Trophoblast cell (in vitro differentiated cells and primary cell): ENCODE results near the gene MIB1.

ENCODE experiments used
- DNase-seq, 2 donors: peaks; one replicate each; pipeline ENCODE4 v3.0.0-alpha.2; 2016
- H2AFZ ChIP-seq: 2 replicates; pipeline ENCODE4 v1.6.1; 2013; ENCODE audit warnings: low read length, moderate library complexity, mild to moderate bottlenecking; ENCODE audit not compliant: insufficient read depth, poor library complexity
- H2AK5ac ChIP-seq: 2 replicates; pipeline ENCODE4 v1.6.1; 2013; ENCODE audit warnings: mild to moderate bottlenecking, low read length
- H2BK120ac ChIP-seq: 2 replicates; pipeline ENCODE4 v1.6.1; 2013; ENCODE audit warnings: low read length, mild to moderate bottlenecking, moderate library complexity; ENCODE audit not compliant: insufficient read depth, poor library complexity
- H2BK12ac ChIP-seq: 2 replicates; pipeline ENCODE4 v1.6.1; 2013; ENCODE audit warnings: mild to moderate bottlenecking, low read length, moderate library complexity
- H2BK5ac ChIP-seq: 2 replicates; pipeline ENCODE4 v1.6.1; 2013; ENCODE audit warnings: low read length, low read depth, moderate library complexity, mild to moderate bottlenecking; ENCODE audit not compliant: poor library complexity
- H3K14ac ChIP-seq: 2 replicates; pipeline ENCODE4 v1.6.1; 2013; ENCODE audit warnings: mild to moderate bottlenecking, low read length
- H3K18ac ChIP-seq: 2 replicates; pipeline ENCODE4 v1.6.1; 2013; ENCODE audit warnings: mild to moderate bottlenecking, low read length
- H3K23ac ChIP-seq: 2 replicates; pipeline ENCODE4 v1.6.1; 2013; ENCODE audit warnings: low read length
- H3K27ac ChIP-seq: 2 replicates; pipeline ENCODE4 v1.5.1; 2013; ENCODE audit warnings: low read depth, mild to moderate bottlenecking, inconsistent platforms, low read length, moderate library complexity
- H3K27me3 ChIP-seq: 2 replicates; pipeline ENCODE4 v1.6.1; 2013; ENCODE audit warnings: inconsistent platforms, mild to moderate bottlenecking, low read length, moderate library complexity; ENCODE audit not compliant: insufficient read depth
- H3K36me3 ChIP-seq, 2 experiments: 1 replicate in 1 of 2; 2 replicates in 1 of 2; pipeline ENCODE4 v1.6.1; 2013; ENCODE audit warnings: low read length in 2 of 2, mild to moderate bottlenecking in 2 of 2, moderate library complexity in 1 of 2; ENCODE audit not compliant: insufficient read depth in 2 of 2, control insufficient read depth in 1 of 2
- H3K4ac ChIP-seq: 2 replicates; pipeline ENCODE4 v1.6.1; 2013; ENCODE audit warnings: low read depth, mild to moderate bottlenecking, low read length, moderate library complexity
- H3K4me1 ChIP-seq, 2 experiments: 1 replicate in 1 of 2; 2 replicates in 1 of 2; pipeline ENCODE4 v1.6.1; 2013; ENCODE audit warnings: low read length in 2 of 2, mild to moderate bottlenecking in 2 of 2, moderate library complexity in 1 of 2; ENCODE audit not compliant: insufficient read depth in 2 of 2, control insufficient read depth in 1 of 2
- H3K4me2 ChIP-seq: 2 replicates; pipeline ENCODE4 v1.6.1; 2013; ENCODE audit warnings: inconsistent platforms, mild to moderate bottlenecking, low read length, moderate library complexity
- H3K4me3 ChIP-seq: 2 replicates; pipeline ENCODE4 v1.5.1; 2013; ENCODE audit warnings: mild to moderate bottlenecking, low read depth, low read length, inconsistent platforms
- H3K79me1 ChIP-seq: one replicate; pipeline ENCODE4 v1.6.1; 2013; ENCODE audit warnings: low read length
- H3K79me2 ChIP-seq: 2 replicates; pipeline ENCODE4 v1.6.1; 2013; ENCODE audit warnings: low read length, mild to moderate bottlenecking; ENCODE audit not compliant: control insufficient read depth, insufficient read depth, poor library complexity
- H3K9ac ChIP-seq: 2 replicates; pipeline ENCODE4 v1.6.1; 2013; ENCODE audit warnings: mild to moderate bottlenecking, low read length
- H3K9me3 ChIP-seq: 2 replicates; pipeline ENCODE4 v1.6.1; 2013; ENCODE audit warnings: low read depth, mild to moderate bottlenecking, control low read depth, inconsistent platforms, low read length; ENCODE audit not compliant: insufficient read depth
- H4K12ac ChIP-seq: 2 replicates; pipeline ENCODE4 v1.6.1; 2013; ENCODE audit warnings: low read depth, mild to moderate bottlenecking, low read length, moderate library complexity
- H4K8ac ChIP-seq: 2 replicates; pipeline ENCODE4 v1.6.1; 2013; ENCODE audit warnings: low read depth, mild to moderate bottlenecking, low read length, moderate library complexity
- H4K91ac ChIP-seq: one replicate; pipeline ENCODE4 v1.6.1; 2013; ENCODE audit warnings: low read depth, mild to moderate bottlenecking, low read length, moderate library complexity
- WGBS: extraction: QIAGEN DNeasy Blood & Tissue Kit; methylation state at CpG from one replicate; pipeline ENCODE4 v1.1.7; 2013; ENCODE audit warnings: missing lambda C conversion rate; ENCODE audit not compliant: insufficient read length, insufficient coverage; ENCODE audit errors: extremely low coverage; 5-methylcytosine and 5-hydroxymethylcytosine counted together

Gene MIB1

DNA sequence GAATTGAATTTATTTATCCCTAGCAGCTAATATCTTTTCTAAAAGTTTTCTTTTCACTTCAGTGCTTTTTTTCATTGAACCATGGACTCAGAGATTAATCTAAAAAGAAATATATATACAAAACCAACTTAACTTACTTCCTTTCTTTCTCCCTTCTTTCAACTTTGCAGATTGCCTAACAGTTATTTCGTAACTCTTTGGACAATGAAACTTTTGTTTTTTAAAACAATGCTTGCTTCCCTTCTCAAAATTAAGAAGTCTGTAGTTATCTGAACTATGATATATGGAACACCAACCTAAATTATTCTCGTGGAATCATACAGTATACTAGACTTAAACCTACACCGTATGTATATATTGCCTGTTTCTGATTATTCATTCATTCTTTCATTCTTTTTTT, 62.9 kb downstream of the MIB1 start:
- Histone ChIP-seq H3K4ac (no peak overlapping the region), H3K23ac (no peak overlapping the region), H4K8ac (no peak overlapping the region), H3K4me3 (no peak overlapping the region), H3K9ac (no peak overlapping the region), H3K36me3 (peaks cover 2 to 9% of the 10 kb centered on the region in 2 experiments), H3K9me3 (no peaks in the 10 kb centered on the region), H4K91ac (no peak overlapping the region), H3K27ac (no peak overlapping the region), H2AK5ac (no peak overlapping the region), H3K4me2 (no peak overlapping the region), H4K12ac (no peak overlapping the region), H2BK12ac (no peak overlapping the region), H3K79me1 (no peaks in the 10 kb centered on the region), H3K14ac (no peak overlapping the region), H3K18ac (no peak overlapping the region), H2BK120ac (no peak overlapping the region), H3K79me2 (no peaks in the 10 kb centered on the region), H2BK5ac (no peak overlapping the region), H3K4me1 (no peaks in the 10 kb centered on the region), H3K27me3 (no peaks in the 10 kb centered on the region), H2AFZ (no peak overlapping the region)
- WGBS = no CpG with 5 or more reads among the region's 3 CpGs
- peak in 1 of 2 donors; percentile 8 for DNase-seq

GRCh38 chr18:21805771-21806366, 65.3 kb downstream of the MIB1 start:
- H3K9me3 ChIP-seq = no peaks in the 10 kb centered on the region
- H2AFZ ChIP-seq = no peak overlapping the region
- no peak overlapping the region for H3K4ac ChIP-seq
- H2BK120ac ChIP-seq = no peak overlapping the region
- no peak for DNase-seq
- H3K18ac ChIP-seq = no peak overlapping the region
- no peaks in the 10 kb centered on the region for H3K79me1 ChIP-seq
- no peak overlapping the region for H3K9ac ChIP-seq
- H3K4me3 ChIP-seq = no peak overlapping the region
- H3K27me3 ChIP-seq = no peaks in the 10 kb centered on the region
- H4K12ac ChIP-seq = no peak overlapping the region
- no CpG with 5 or more reads among the region's 9 CpGs for WGBS
- no peak overlapping the region for H2BK5ac ChIP-seq
- H4K8ac ChIP-seq = no peak overlapping the region
- no peaks in the 10 kb centered on the region for H3K79me2 ChIP-seq
- H2AK5ac ChIP-seq = no peak overlapping the region
- peaks cover 2 to 9% of the 10 kb centered on the region in 2 experiments for H3K36me3 ChIP-seq
- H2BK12ac ChIP-seq = no peak overlapping the region
- H3K23ac ChIP-seq = no peak overlapping the region
- H3K4me2 ChIP-seq = no peak overlapping the region
- no peak overlapping the region for H3K14ac ChIP-seq
- H3K27ac ChIP-seq = no peak overlapping the region
- no peaks in the 10 kb centered on the region for H3K4me1 ChIP-seq
- no peak overlapping the region for H4K91ac ChIP-seq

DNA sequence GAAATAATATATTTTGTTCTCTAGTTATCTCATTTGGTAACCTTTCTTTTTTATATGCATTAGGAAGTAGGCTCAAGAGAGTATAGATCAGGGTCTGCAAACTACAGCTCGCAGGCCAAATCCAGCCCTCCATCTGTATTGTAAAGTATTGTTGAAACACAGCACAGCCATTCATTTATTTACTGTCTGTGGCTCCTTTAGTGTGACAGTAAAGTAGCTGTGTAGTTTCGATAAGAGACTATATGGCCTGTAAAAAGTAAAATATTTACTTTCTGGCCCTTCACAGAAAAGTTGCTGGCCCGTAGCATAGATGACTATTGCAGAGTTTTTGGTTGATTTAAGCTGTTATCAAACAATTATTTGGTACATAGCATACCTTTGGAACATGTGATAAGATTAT, 67.6 kb downstream of the MIB1 start:
- Histone ChIP-seq H2BK12ac (no peak overlapping the region), H2AK5ac (no peak overlapping the region), H3K4me2 (no peak overlapping the region), H3K23ac (no peak overlapping the region), H3K79me2 (no peaks in the 10 kb centered on the region), H3K4me3 (no peak overlapping the region), H3K4me1 (no peaks in the 10 kb centered on the region), H3K79me1 (no peaks in the 10 kb centered on the region), H2BK5ac (no peak overlapping the region), H3K36me3 (peaks cover 2 to 9% of the 10 kb centered on the region in 2 experiments), H4K12ac (no peak overlapping the region), H4K8ac (no peak overlapping the region), H3K9ac (no peak overlapping the region), H3K27me3 (no peaks in the 10 kb centered on the region), H3K18ac (no peak overlapping the region), H2BK120ac (no peak overlapping the region), H3K14ac (no peak overlapping the region), H3K27ac (no peak overlapping the region), H3K4ac (no peak overlapping the region), H2AFZ (no peak overlapping the region), H3K9me3 (no peaks in the 10 kb centered on the region), H4K91ac (no peak overlapping the region)
- no CpG with 5 or more reads among the region's 3 CpGs for WGBS
- DNase-seq = no peak

DNA sequence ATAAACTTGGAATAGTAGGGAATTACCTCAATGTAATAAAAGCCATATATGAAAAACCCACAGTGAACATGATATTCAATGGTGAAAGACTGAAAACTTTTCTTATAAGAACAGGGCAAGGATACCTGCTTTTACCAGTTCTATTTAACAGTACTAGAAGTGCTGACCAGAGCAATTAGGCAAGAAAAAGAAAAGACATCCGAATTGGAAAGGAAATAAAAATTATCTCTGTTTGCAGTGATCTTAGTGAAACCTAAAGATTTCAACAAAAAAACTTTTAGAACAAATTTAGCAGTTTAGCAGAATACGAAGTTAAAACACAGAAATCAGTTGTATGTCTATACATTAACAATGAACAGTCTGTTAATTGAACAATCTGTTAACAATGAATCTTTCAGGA, 69.1 kb downstream of the MIB1 start:
- Histone ChIP-seq H2AK5ac (no peak overlapping the region), H2AFZ (no peak overlapping the region), H3K79me2 (no peaks in the 10 kb centered on the region), H3K9ac (no peak overlapping the region), H3K27ac (no peak overlapping the region), H3K23ac (no peak overlapping the region), H3K18ac (no peak overlapping the region), H2BK5ac (no peak overlapping the region), H2BK120ac (no peak overlapping the region), H3K27me3 (no peaks in the 10 kb centered on the region), H3K36me3 (peaks cover 5 to 14% of the 10 kb centered on the region in 2 experiments), H3K4ac (no peak overlapping the region), H3K14ac (no peak overlapping the region), H3K4me2 (no peak overlapping the region), H2BK12ac (no peak overlapping the region), H3K4me3 (no peak overlapping the region), H4K12ac (no peak overlapping the region), H3K79me1 (no peaks in the 10 kb centered on the region), H4K8ac (no peak overlapping the region), H3K4me1 (no peaks in the 10 kb centered on the region), H4K91ac (no peak overlapping the region), H3K9me3 (no peaks in the 10 kb centered on the region)
- DNase-seq = no peak
- no CpG with 5 or more reads among the region's 2 CpGs for WGBS
